Superior temporal gyrus (tissue), 1 donor: Measurements from ENCODE around the gene RHNO1.
A peak's percentile ranks its signal among the peaks of the same experiment; 100 is the strongest.
"Not testable (repeated sequence)": the region's sequence is repeated elsewhere in the genome, so short reads cannot be mapped to it uniquely, and the experiment has no call there.

Source experiments
- DNase-seq: peaks from one replicate; pipeline ENCODE4 v3.0.0-alpha.2; 2016; ENCODE audit errors: extremely low spot score

Gene RHNO1

GRCh38 chr12:2858334-2858733 lies 18.7 kb upstream of the RHNO1 start:
- DNase-seq, result no peak

GRCh38 chr12:2858944-2859421 lies 18.0 kb upstream of the RHNO1 start:
- no peak for DNase-seq

GRCh38 chr12:2860170-2860569 lies 16.9 kb upstream of the RHNO1 start:
- DNase-seq, result no peak

- DNase-seq, result no peak
Observed at GRCh38 chr12:2862876-2863275, 14.1 kb upstream of the RHNO1 start.

GRCh38 chr12:2863402-2863801 lies 13.6 kb upstream of the RHNO1 start:
- not testable (repeated sequence) for DNase-seq

GRCh38 chr12:2864198-2864597 lies 12.8 kb upstream of the RHNO1 start:
- DNase-seq, result no peak

- DNase-seq, result not testable (repeated sequence)
Observed at GRCh38 chr12:2868986-2869632, 7.9 kb upstream of the RHNO1 start.

GRCh38 chr12:2876431-2877046 lies 484 bp upstream of the RHNO1 start:
- no peak for DNase-seq

GRCh38 chr12:2877953-2878732 lies 1.1 kb downstream of the RHNO1 start:
- no peak for DNase-seq

- no peak for DNase-seq
Observed at GRCh38 chr12:2879853-2880252, 2.8 kb downstream of the RHNO1 start.

GRCh38 chr12:2884810-2885209 lies 7.8 kb downstream of the RHNO1 start:
- no peak for DNase-seq

- no peak for DNase-seq
Observed at GRCh38 chr12:2886768-2887450, 9.9 kb downstream of the RHNO1 start.

- no peak for DNase-seq
Observed at GRCh38 chr12:2890001-2890387, 13.0 kb downstream of the RHNO1 start.

GRCh38 chr12:2890388-2891239 lies 13.6 kb downstream of the RHNO1 start, which contains the start of gene TULP3:
Gene TULP3, plus strand, starts transcription at chr12:2890891. Its CDS starts 57 bp downstream, at chr12:2890948.
- peak; percentile 98 for DNase-seq

- DNase-seq, result peak; percentile 50
Observed at GRCh38 chr12:2891240-2892053, 14.4 kb downstream of the RHNO1 start.

- DNase-seq, result no peak
Observed at GRCh38 chr12:2892246-2892645, 15.2 kb downstream of the RHNO1 start.

- no peak for DNase-seq
Observed at GRCh38 chr12:2893007-2893406, 16.0 kb downstream of the RHNO1 start.

GRCh38 chr12:2895051-2895451 lies 18.0 kb downstream of the RHNO1 start:
- DNase-seq, result no peak

GRCh38 chr12:2895511-2895910 lies 18.5 kb downstream of the RHNO1 start:
- DNase-seq, result no peak

GRCh38 chr12:2897418-2897817 lies 20.4 kb downstream of the RHNO1 start:
- no peak for DNase-seq
